Measurements from ENCODE around the gene SLC10A3.
A peak's percentile ranks its signal among the peaks of the same experiment; 100 is the strongest.

Gene SLC10A3

DNA sequence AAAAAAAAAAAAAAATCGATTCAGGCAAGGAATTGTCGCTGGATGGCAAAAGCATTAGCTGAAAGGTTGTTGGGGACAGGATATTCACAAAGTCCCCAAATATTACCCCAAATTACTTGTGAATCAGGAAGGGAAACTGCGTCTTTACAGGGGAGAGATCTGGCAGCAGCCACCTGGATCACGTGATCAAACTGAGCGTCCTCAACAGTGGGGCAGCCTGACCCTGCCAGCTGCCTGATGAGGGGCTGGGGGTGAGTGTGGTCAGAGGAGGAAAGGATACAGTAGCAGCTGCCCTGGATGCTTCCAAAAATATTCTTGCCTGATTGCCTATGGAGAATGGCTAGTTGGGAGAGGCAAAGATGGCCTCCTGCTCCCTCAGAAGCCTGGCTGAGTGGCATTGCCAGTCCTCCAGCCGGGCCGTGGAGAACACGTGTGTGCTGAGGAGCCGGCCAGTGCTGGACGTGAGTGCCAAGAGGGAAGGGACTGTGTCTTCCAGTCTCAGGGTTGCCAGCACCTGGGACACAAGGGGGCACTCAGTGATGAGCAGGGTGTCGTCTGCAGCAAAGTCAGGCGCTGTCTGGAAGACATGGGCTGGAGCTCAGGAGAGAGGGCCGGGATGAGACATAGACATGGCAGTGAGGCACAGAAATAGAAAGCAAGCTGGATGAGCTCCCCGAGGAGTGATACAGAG lies 8.4 kb downstream of the SLC10A3 start:
- no peaks in the 10 kb centered on the region for H3K9me3 ChIP-seq (ENCODE audit: low read depth, low read length)
- TF ChIP-seq EZH2 (IDR thresholded peaks at IDR 0.05) (no peak), FOXP2 (optimal IDR thresholded peaks at IDR 0.05; ENCODE audit: control extremely low read depth, extremely low read length, insufficient read depth) (no peak), POLR2AphosphoS5 (IDR thresholded peaks at IDR 0.05; ENCODE audit: borderline replicate concordance, low read depth, low read length) (no peak)
- no peak overlapping the region for H3K27ac ChIP-seq
- H3K9ac ChIP-seq (ENCODE audit: insufficient read length): no peak overlapping the region
- no peak overlapping the region for H3K4me3 ChIP-seq
- H3K36me3 ChIP-seq (ENCODE audit: insufficient read depth, low read length): peaks cover 7% of the 10 kb centered on the region; the same call in 1 of the 2 replicates
- DNase-seq (ENCODE audit: low read depth, low spot score): no peak

DNA sequence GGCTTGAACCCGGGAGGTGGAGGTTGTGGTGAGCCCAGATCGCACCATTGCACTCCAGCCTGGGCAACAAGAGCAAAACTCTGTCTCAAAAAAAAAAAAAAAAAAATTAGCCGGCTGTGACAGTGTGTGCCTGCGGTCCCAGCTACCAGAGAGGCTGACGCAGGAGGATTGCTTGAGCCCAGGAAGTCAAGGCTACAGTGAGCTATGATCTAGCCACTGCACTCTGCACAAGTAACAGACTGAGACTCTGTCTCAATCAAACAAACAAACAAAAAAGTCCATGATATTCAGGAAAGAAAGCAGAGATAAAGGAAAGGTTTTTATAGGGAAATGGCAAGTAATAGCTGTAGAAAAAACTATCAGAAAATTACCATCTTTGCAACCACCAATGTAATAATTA lies 9.2 kb downstream of the SLC10A3 start:
- H3K36me3 ChIP-seq (ENCODE audit: insufficient read depth, low read length): peaks cover 7% of the 10 kb centered on the region; the same call in 1 of the 2 replicates
- H3K27ac ChIP-seq: no peak overlapping the region
- no peak overlapping the region for H3K4me3 ChIP-seq
- no peak overlapping the region for H3K9ac ChIP-seq (ENCODE audit: insufficient read length)
- no peak for DNase-seq (ENCODE audit: low read depth, low spot score)
- TF ChIP-seq EZH2 (IDR thresholded peaks at IDR 0.05): no peak
- no peaks in the 10 kb centered on the region for H3K9me3 ChIP-seq (ENCODE audit: low read depth, low read length)

DNA sequence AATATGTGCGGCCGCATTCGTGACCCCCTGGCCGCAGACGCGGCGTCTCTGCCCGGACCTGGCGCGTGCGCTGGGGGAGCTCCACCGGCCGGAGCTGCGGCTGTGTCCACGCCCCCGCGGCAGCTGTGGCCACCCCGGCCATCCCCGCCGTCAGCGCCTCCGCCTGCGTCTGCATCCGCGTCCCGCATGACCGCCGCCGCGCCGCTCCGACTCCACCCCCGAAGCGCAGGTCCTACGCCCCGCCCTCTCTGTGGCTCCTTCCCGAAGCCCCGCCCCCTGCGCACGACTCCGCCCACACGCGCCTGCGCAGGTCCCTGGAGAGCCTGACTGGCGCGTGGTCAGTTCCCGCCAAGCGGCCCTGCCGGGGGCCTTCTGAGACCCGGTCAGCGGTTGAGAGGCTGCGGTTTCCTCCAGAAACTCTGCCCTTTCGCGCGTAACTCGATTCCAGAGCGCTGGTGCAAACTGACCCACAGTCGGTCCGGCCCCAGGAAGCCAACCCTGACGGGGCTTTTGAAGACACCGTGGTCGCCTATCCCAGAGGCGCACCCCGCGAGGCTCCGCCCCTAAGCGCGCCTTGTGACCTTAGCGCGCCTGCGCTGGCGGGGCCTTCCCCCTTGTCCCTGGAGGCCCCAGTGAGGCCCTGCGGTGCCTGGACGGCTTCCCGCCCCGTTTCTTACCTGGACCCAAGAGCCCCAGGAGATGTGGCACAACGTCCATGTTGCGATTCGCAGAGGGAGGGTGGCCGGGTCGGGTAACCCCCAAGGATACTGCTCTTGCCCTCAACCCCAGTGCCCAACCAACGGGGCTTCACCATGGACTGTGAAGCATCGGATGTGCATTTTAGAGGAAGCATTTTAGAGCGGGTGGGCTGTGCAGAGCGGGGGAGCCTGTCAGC lies 11.5 kb downstream of the SLC10A3 start, which contains the start of gene LAGE3:
Gene LAGE3, minus strand, starts transcription at position 554 of the 895 bp plus-strand sequence. Its CDS starts 366 bp downstream, at position 188.
- Histone ChIP-seq H3K36me3 (ENCODE audit: insufficient read depth, low read length) (no peaks in the 10 kb centered on the region), H3K4me3 (peak within 1 kb of the TSS; percentile 79), H3K27ac (peak within 1 kb of the TSS; percentile 80), H3K9ac (ENCODE audit: insufficient read length) (peak within 1 kb of the TSS; percentile 62), H3K9me3 (ENCODE audit: low read depth, low read length) (no peaks in the 10 kb centered on the region)
- DNase-seq (ENCODE audit: low read depth, low spot score): peak; percentile 16
- TF ChIP-seq POLR2AphosphoS5 (IDR thresholded peaks at IDR 0.05; ENCODE audit: borderline replicate concordance, low read depth, low read length): peak; percentile 72; the same call in 1 of the 2 replicates
- no peak for TF ChIP-seq FOXP2 (optimal IDR thresholded peaks at IDR 0.05; ENCODE audit: control extremely low read depth, extremely low read length, insufficient read depth)
- TF ChIP-seq EZH2 (IDR thresholded peaks at IDR 0.05): no peak

DNA sequence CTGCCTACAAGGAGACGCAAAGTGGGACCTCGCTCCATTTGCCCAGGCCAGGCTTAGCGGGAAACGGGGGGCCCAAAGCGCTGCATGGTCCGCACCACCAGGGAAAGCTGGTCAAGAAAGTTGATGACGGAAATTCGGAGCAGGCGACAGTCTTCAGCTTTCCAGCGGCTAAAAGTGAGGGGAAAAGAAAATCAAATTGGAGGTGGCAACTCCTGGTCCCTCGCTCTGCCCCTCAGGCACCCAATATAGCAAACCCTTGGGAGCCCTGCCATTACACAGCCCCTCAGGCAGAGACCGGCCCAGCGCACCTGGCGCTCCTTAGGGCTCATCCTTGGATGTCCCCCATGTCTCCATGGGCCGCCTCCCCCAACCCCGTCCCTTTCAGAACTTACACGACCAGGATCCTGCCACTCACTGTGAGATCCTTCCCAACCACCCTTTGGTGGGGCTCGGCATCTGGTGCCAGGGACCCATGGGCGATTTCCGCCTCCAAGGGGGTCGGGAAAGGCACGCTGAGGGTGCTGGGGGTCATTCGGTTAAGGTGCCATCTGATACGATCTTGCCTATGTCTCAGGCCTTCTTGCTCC lies 12.4 kb downstream of the SLC10A3 start:
- H3K4me3 ChIP-seq: peak overlapping the region; percentile 79
- peak overlapping the region; percentile 62 for H3K9ac ChIP-seq (ENCODE audit: insufficient read length)
- DNase-seq (ENCODE audit: low read depth, low spot score): no peak
- no peak overlapping the region for H3K27ac ChIP-seq
- H3K36me3 ChIP-seq (ENCODE audit: insufficient read depth, low read length): no peaks in the 10 kb centered on the region
- TF ChIP-seq POLR2AphosphoS5 (IDR thresholded peaks at IDR 0.05; ENCODE audit: borderline replicate concordance, low read depth, low read length): no peak
- no peak for TF ChIP-seq EZH2 (IDR thresholded peaks at IDR 0.05)
- TF ChIP-seq FOXP2 (optimal IDR thresholded peaks at IDR 0.05; ENCODE audit: control extremely low read depth, extremely low read length, insufficient read depth): no peak
- no peaks in the 10 kb centered on the region for H3K9me3 ChIP-seq (ENCODE audit: low read depth, low read length)

DNA sequence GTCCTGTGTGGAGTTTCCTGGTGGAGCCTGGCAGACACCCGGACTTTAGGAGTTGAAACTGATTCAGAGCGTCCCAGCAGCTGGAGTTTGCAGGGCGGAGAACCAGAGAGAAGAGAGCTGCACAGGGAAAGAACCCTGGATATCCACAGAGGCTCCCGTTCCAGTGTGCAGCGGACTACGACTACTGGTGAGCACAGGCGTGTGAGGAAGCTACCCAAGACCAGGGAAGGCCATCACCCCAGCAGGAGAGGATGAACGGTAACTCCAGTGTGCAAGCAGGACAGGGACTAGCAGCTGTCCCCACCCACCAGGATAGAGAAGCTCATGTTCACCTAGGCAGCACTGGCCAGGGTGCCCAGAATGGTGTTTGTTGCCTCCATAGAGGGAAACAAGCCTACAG lies 13.6 kb downstream of the SLC10A3 start:
- TF ChIP-seq POLR2AphosphoS5 (IDR thresholded peaks at IDR 0.05; ENCODE audit: borderline replicate concordance, low read depth, low read length) (no peak), FOXP2 (optimal IDR thresholded peaks at IDR 0.05; ENCODE audit: control extremely low read depth, extremely low read length, insufficient read depth) (no peak), EZH2 (IDR thresholded peaks at IDR 0.05) (no peak)
- no peak overlapping the region for H3K27ac ChIP-seq
- no peaks in the 10 kb centered on the region for H3K9me3 ChIP-seq (ENCODE audit: low read depth, low read length)
- H3K4me3 ChIP-seq: no peak overlapping the region
- no peak for DNase-seq (ENCODE audit: low read depth, low spot score)
- no peak overlapping the region for H3K9ac ChIP-seq (ENCODE audit: insufficient read length)
- H3K36me3 ChIP-seq (ENCODE audit: insufficient read depth, low read length): no peaks in the 10 kb centered on the region

GRCh38 chrX:154473683-154474082 lies 16.7 kb downstream of the SLC10A3 start:
- TF ChIP-seq EZH2 (IDR thresholded peaks at IDR 0.05) (no peak), POLR2AphosphoS5 (IDR thresholded peaks at IDR 0.05; ENCODE audit: borderline replicate concordance, low read depth, low read length) (no peak), FOXP2 (optimal IDR thresholded peaks at IDR 0.05; ENCODE audit: control extremely low read depth, extremely low read length, insufficient read depth) (no peak)
- H3K36me3 ChIP-seq (ENCODE audit: insufficient read depth, low read length): no peaks in the 10 kb centered on the region; the same call in 1 of the 2 replicates
- H3K9ac ChIP-seq (ENCODE audit: insufficient read length): no peak overlapping the region
- no peaks in the 10 kb centered on the region for H3K9me3 ChIP-seq (ENCODE audit: low read depth, low read length)
- no peak overlapping the region for H3K27ac ChIP-seq
- no peak overlapping the region for H3K4me3 ChIP-seq
- DNase-seq (ENCODE audit: low read depth, low spot score): no peak

DNA sequence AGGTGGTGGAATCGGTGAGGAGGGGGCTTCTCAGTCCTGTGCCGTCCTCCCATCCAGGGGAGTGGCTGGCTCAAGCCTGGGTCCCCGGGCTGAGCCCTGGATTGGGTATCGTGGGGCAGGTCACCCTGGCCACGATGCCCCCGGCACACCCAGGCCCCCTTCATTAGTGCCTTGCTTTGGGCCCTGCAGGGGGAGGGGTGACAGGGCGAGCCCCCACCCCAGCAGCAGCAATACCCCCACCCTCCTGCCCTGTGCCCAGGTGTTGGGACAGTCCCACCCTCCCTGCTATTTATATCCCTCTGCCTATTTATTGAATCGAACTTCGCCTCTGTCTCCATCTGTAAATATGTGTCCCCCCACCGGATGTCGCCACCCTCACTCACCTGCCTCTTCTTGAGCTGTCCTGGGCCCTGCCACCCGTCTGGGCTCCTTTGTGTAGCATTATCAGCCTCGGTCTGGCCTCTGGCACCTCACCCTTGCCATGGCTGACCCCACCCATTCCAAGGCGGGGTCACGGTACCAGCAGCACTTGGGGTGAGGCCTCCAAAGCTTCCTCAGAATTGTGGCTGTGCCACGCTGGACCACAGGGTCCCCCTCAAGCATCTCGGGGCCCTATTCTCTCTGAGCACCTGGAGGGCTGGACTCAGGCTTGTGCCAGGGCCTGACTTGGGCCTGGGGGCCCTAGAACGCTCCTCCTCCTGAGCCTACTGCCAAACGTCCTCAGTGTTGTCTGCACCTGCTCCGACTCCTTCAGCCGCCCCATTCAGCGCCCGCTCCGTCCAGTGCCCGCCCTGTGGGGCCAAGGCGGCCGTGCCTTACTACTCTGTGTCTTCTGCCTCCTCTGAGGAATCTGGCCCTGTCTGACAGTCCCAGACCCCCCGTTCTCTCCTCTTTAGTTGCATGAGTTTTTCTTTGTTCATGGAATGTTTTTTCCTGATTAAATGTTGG lies 17.5 kb downstream of the SLC10A3 start:
- TF ChIP-seq POLR2AphosphoS5 (IDR thresholded peaks at IDR 0.05; ENCODE audit: borderline replicate concordance, low read depth, low read length) (no peak), FOXP2 (optimal IDR thresholded peaks at IDR 0.05; ENCODE audit: control extremely low read depth, extremely low read length, insufficient read depth) (no peak), EZH2 (IDR thresholded peaks at IDR 0.05) (no peak)
- Histone ChIP-seq H3K9ac (ENCODE audit: insufficient read length) (no peak overlapping the region), H3K36me3 (ENCODE audit: insufficient read depth, low read length) (no peaks in the 10 kb centered on the region; the same call in 1 of the 2 replicates), H3K4me3 (no peak overlapping the region), H3K9me3 (ENCODE audit: low read depth, low read length) (no peaks in the 10 kb centered on the region), H3K27ac (no peak overlapping the region)
- no peak for DNase-seq (ENCODE audit: low read depth, low spot score)

All from SK-N-MC (cell line).